Stimulated activated CD8-positive, alpha-beta memory T cell treated with anti-CD3 and anti-CD28 coated beads, Interleukin-15, amount 100 ng/mL, for 48 hours (primary cell): Measurements from ENCODE around the gene HIP1R.
A peak's percentile ranks its signal among the peaks of the same experiment; 100 is the strongest.

Experiments
- DNase-seq, 2 donors: peaks; one replicate each; pipeline ENCODE4 v3.0.0-alpha.2; 2020; ENCODE audit warnings: low read depth in 2 of 2

Gene HIP1R

DNA sequence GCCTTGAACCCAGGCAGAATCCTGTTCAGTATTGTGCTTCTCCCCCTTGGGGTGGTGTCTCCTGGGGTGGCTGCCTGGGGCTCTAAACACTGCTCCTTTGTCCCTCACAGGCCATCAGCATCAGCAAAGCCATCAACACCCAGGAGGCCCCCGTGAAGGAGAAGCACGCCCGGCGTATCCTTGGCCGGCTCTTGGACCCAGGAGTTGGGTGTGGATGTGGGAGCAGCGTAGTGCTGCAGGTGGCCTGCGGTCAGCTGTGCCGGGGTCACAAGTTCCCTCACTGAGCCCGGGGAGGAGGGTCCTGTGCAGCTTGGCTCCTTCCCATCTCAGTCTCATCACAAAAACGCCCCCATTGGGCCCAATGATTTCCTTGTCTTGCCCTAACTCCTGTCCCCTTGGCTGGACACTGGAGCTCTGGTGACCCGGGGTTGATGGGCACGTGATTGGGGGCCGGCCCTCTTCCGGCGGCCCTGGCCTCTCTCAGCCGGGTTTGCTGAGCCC, 12.7 kb downstream of the HIP1R start:
- DNase-seq, result no peak

DNA sequence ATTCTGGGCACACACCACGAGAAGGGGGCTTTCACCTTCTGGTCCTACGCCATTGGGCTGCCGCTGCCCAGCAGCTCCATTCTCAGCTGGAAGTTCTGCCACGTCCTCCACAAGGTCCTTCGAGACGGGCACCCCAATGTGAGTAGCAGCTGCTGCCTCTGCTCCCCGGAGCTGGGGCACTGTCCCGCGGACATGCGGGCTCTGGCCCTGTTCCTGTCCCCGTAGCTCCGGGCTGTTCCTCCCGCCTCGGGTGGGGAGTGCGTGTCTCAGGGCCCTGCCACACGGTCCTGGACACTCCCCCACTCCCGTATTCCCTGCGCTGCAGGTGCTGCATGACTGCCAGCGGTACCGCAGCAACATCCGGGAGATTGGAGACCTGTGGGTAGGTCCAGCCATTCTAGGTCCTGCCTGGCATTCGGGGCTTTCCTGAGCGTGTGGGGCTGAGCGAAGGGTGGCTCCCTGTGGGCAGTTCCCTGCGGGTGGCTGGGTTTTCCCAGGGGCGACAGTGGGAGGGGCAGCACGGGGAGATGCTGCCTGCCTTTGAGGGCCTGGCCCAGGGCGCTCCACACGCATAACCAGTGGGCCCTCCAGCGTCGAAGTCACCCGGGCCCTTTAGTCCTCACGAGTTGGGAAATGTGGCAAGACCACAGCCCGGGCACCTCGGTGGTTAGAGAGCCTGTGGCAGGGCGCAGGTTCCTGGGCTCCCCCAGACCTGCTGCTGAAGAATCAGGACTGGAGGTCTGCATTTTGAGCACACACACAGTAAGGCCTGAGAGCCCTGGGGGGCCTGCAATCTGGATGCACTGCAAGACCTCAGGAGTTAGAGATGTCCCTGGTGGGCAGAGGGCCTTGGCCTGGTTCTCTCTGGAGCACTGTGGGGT, 13.5 kb downstream of the HIP1R start:
- no peak for DNase-seq

DNA sequence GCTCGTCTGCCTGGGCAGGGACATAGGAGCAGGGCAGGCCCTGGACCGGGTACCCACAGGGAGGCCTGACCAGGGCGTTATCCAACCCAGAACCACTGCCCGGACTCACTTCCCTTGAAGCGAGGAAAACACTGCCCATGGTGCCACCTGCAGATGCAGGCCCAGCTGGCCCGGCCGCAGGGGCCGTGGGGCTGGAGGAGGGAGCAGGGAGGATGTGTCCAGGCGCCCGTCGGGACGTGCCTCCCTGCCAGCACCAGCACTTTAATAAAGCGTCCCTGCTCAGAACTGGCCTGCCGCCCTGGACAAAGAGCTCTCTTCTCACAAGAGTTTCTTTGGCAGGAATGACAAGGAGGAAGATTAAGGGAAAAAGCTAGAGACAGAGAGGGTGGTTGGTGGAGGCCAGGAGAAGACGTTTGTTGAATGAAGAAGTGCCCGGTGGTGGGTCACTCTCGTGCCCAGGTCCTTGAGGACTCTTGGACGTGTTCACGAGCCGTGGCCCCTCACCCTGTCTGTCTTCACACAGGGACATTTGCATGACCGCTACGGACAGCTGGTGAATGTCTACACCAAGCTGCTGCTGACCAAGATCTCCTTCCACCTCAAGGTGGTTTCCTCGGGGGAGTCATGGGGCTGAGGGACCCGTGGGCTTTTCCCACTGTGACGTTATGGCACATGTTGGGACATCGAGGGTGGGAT, 14.2 kb downstream of the HIP1R start:
- no peak for DNase-seq

DNA sequence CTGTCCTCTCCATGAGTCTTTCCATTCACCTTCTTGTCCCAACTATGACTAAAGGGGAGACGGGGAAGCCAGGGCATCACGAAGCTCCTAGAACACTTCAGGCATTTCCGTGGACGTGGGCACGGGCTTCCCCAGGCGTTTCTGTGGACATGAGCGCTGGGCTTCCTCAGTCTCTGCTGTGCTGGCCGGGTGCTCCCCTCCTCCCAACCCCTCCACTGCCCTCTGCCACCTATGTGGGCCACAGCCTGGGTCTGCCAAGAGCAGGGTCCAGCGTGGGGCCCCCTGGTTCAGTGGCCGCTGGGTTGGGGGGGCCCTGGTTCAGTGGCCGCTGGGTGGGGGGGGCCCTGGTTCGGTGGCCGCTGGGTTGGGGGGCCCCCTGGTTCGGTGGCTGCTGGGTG, 14.8 kb downstream of the HIP1R start:
- no peak for DNase-seq

DNA sequence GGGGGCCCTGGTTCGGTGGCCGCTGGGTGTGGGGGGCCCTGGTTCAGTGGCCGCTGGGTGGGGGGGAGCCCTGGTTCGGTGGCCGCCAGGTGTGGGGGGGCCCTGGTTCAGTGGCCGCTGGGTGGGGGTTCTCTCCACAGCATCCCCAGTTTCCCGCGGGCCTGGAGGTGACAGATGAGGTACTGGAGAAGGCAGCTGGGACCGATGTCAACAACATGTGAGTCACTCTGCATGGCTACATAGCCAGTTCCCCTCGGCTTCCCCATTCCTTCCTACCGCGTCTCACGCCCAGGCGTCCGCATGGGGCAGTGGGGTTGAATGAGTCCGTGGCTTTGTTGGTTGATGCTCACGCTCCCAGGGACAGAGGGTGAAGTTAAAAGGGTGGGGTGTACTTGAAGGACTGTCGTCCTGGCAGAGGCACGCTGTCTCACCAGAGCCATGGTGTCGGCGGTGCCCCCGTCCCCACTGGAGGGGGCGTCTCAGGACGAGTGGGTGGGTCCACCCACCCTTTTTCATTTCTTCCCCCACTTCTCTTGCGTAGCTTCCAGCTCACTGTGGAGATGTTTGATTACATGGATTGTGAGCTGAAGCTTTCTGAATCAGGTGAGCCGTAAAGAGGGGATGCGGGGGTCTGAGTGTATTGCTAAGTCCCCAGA, 15.6 kb downstream of the HIP1R start:
- DNase-seq, result no peak

DNA sequence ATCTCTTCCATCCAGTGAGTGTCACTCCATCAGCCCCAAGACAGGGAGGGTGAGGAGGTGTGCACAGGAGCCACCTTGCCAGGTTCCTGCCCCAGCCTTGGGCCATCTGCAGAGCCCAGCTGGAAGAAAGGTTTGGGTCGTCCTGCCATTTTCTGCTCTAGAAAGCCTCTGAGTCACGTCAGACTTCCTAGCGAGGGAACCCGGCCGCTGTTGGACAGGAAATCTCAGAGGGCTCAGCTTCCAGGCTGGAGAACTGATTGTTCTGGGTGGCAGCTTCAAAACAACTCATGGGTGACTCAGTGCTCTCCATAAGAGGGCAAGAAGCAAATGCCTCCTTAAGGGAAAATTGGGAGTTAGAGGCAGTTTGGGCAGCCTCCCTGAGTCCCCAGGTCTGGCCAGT, 16.6 kb downstream of the HIP1R start:
- DNase-seq, result no peak

DNA sequence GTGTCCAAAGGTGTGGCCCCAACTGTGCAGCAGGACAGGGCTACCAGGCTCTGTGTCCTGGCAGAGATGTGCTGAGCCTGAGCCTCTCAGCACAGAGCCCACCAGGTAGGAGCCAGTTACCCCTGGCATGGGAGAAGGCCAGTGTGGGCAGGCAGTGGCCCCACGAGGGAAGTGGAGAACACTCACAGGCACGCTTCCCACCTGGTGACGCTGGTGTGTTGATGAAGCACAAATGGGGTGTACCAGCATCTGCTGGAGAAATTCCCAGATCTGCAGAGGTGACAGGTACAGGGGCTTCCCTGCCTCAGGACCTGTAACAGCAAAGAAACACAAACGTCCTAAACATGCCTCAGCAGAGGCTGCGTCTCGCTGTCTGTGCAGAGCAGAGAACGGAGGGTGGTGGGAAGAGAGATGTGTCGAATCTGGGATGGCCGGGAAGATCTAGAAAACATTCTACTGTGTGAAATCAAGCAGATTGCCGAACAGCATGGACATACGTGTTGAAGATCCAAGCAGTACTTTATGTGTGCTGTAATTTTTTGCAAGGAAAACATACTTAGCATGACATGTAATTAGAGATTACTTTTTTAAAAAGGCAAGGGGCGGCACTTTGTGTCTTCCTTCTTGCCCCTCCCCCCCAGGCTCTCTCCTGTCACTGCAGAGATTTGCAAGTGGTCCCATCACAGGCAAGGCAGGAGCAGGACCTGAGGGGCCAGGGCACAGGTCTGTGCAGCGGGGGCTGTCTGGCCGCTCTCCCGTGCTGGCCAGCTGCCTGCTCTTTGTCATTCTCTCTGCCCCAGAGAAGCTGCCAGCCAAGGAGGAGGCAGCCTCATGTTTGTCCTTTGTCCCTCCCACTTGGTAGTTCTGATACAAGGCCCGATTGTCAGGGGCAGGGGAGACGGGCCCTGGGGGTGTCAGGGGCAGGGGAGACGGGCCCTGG, 17.3 kb downstream of the HIP1R start:
- DNase-seq, result no peak

DNA sequence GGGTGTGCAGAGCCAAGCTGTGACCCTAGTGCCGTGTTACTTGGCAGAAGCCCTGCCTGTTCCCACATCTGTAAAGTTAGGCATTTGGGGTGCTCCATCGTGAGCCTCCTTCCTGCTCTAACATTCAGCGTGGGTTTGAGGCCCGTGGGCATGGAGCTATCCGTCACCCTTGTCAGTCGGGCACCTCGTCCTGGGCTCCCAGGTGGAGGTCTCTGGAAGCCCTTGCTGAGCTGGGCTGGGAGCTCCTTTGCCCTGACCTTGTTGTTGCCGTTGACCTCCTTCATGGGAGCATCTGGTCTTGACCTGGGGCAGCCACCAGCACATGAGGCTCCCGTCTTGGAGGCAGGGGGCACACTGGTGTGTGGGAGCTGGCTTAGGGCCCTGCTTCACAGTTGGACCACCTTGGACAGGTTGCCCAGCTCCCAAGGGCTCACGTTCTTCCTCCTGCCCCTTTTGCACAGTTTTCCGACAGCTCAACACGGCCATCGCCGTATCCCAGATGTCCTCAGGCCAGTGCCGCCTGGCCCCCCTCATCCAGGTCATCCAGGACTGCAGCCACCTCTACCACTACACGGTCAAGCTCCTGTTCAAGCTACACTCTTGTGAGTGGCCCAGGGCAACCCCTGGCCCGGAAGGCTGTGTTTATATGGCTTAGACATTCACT, 18.5 kb downstream of the HIP1R start:
- no peak for DNase-seq

DNA sequence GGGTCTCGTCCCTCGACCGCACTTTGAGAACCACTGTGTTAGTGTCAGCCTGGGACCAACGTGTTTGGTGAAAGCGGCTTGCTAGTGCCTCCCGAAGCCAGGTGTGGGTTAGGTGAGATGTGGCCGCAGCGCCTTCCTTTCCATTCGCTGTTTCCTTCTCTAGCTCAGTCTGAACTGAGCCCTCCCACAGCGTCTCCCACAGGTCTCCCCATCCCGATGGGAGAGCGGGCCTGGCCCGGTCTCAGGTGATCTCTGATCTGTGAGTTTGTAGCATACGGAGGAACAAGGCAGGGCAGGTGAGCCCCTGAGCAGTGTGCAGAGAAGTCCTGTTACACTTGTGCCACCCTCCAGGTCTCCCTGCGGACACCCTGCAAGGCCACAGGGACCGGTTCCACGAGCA, 19.3 kb downstream of the HIP1R start:
- no peak for DNase-seq

DNA sequence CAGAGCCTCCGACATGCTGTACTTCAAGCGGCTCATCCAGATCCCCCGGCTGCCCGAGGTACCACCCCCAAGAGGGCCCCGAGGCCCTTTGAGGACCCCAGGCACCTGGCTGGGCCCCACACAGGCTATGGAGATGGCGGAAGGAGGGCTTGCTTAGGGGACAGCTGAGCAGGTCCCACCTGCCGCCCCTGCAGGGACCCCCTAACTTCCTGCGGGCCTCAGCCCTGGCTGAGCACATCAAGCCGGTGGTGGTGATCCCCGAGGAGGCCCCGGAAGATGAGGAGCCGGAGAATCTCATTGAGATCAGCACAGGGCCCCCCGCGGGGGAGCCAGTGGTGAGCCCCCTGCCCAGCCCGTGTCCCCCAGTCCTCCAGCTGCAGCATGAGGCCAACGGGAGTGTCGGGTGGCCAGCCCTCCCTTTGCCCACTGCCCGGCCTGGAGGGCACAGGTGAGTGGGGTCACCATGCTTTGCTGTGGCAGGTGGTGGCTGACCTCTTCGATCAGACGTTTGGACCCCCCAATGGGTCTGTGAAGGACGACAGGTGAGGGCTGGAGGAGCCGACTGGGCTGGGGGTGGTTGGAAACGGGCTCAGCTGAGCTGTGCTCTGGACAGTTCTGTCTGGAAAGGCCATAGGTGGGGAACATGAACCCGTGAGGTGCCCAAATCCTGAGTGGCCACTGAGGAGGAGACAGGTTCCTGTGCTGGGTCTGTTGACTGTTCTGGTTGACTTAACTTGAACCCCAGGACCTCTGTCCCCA, 20.0 kb downstream of the HIP1R start:
- DNase-seq, result no peak

DNA sequence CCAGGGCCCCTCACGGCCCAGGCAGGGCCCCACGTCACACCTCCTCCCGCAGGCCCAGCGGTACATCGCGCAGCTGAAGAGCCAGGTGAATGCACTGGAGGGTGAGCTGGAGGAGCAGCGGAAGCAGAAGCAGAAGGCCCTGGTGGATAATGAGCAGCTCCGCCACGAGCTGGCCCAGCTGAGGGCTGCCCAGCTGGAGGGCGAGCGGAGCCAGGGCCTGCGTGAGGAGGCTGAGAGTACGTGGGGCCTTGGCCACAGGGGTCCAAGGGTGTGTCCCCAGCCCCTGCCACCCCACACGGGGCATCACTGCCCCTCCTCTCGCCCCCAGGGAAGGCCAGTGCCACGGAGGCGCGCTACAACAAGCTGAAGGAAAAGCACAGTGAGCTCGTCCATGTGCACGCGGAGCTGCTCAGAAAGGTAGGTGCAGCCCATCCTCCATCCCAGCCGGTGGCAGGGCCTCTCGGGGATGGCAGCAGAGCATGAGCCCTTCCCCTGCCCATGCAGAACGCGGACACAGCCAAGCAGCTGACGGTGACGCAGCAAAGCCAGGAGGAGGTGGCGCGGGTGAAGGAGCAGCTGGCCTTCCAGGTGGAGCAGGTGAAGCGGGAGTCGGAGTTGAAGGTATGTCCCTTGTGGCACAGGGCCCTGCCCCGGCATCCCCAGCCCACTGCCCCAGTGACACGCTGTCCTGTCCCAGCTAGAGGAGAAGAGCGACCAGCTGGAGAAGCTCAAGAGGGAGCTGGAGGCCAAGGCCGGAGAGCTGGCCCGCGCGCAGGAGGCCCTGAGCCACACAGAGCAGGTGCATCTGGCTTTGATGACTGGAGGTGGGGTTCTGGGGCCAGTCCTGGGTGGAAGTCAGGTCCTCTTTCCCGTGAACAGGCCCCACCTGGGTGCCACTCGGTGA, 20.9 kb downstream of the HIP1R start:
- no peak for DNase-seq

DNA sequence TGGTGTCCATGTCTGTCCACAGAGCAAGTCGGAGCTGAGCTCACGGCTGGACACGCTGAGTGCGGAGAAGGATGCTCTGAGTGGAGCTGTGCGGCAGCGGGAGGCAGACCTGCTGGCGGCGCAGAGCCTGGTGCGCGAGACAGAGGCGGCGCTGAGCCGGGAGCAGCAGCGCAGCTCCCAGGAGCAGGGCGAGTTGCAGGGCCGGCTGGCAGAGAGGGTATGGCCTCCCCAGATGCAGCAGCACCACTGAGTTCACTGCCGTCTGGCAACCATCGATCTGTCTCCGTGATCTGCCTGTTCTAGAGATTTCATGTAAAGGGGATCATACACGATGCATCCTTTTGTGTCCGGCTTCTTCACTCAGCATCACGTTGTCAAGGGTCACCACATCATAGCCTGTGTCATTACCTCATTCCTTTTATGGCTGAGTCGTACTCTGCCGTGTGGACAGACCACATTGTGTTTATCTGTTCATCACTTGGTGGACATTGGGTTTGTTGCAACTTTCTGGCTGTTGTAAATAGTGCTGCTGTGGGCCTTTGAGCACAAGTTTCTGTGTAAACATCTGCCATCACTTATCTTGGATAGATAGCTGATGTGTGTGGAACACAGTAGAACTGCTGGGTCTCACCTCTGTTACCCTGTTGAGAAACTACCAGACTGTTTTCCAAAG, 21.9 kb downstream of the HIP1R start:
- DNase-seq, result no peak

DNA sequence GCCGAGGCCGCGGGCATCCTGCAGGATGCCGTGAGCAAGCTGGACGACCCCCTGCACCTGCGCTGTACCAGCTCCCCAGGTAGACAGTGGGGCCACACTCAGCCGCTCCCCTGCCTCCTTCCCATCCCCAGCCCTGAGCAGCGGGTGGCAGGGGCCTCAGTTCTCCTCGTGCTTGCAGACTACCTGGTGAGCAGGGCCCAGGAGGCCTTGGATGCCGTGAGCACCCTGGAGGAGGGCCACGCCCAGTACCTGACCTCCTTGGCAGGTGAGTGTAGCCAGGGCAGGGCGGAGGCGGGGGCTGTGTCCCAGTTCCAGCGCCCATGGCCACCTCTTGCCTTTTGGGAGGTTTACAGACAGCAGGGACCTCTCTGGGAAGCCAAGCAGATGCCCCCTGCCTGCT, 22.9 kb downstream of the HIP1R start:
- no peak for DNase-seq

DNA sequence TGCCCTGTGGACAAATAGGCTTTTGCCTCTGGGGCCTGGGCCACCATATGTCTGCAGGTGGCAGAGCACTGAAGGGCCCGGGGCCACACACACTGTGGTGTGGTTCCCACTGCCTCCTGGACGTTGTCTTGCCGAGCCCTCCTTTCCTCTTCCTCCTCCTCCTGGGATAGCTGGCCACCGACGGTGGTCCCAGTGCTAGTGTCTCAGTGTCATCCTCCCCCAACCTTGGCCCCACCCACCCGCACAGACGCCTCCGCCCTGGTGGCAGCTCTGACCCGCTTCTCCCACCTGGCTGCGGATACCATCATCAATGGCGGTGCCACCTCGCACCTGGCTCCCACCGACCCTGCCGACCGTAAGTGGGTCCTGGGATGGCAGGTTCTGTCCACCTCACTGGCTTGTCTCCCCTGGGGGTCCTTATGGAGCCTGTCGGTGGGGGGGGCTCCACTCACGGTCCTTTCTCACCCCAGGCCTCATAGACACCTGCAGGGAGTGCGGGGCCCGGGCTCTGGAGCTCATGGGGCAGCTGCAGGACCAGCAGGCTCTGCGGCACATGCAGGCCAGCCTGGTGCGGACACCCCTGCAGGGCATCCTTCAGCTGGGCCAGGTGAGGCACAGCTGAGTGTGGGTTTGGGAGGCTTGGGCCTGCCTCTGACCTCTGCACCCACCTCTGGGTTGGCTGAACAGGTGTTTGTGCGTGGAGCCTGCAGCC, 23.5 kb downstream of the HIP1R start:
- DNase-seq, result no peak

DNA sequence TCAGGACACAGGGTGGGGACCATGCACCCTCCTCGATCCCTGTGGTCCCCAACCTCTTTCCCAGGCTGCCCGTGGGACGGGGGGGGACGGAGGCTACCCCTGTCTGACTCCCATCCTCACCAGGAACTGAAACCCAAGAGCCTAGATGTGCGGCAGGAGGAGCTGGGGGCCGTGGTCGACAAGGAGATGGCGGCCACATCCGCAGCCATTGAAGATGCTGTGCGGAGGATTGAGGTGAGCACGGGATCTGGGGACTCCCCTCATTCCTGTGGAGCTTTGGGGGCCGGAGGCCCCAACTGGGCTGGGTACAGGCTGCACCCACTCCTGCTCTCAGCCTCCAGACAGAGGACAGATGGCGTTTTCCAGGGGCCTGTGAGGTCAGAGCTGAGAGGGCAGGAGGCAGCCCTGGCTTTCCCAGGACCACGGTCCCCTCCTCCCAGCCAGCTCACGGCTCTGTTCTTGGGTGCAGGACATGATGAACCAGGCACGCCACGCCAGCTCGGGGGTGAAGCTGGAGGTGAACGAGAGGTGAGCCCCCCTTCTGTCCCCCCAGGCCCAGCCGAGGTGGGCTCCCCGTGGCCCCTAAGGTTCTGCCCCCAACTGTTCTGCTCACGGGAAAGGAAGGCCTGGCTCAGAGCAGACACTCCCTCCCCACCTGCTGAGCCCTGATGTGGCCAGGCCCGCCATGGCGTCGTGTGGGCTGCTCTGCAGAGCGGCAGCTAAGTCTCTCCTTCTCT, 24.2 kb downstream of the HIP1R start:
- no peak for DNase-seq

DNA sequence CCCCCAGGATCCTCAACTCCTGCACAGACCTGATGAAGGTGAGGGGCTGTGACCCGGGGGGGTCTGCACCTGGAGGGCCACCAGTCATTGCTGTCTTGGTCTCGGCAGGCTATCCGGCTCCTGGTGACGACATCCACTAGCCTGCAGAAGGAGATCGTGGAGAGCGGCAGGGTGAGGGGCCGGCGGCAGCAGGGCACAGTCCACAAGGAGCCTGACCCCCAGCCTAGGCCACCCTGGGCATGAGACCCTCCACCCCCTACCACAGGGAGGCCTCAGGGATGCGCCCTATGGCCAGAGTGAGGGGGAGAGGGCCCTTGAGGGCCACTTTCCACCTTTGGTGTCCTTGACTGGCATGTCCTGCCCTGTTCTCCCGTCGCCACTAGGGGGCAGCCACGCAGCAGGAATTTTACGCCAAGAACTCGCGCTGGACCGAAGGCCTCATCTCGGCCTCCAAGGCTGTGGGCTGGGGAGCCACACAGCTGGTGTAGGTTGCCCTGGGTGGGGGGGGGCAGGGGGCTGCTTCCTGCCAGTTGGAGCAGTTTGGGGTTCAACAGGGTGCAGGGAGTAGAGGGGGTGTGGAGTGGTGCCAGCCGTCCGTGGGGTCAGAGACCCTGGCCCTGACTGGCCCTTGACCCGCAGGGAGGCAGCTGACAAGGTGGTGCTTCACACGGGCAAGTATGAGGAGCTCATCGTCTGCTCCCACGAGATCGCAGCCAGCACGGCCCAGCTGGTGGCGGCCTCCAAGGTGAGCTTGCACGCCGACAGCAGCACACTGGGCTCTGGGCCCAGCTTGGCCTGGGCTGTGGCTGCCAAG, 25.0 kb downstream of the HIP1R start:
- peak; percentile 60 to 66 for DNase-seq
